Neural cell (in vitro differentiated cells): ENCODE data around the gene GABPB1. TPM values are rescaled to one million over a fixed set of nuclear protein-coding genes. Genes with fewer than 3 reads are reported as not detected.
"Not testable (repeated sequence)": the region's sequence is repeated elsewhere in the genome, so short reads cannot be mapped to it uniquely, and the experiment has no call there.

ENCODE experiments used
- H2AFZ ChIP-seq: fragments of 200-600, 300-800 bp; sonication (generic), shearing (Covaris generic); 2 replicates; pipeline ENCODE4 v1.6.0; 2014; ENCODE audit warnings: low read depth, mild to moderate bottlenecking, antibody characterized with exemption, low read length, moderate library complexity
- H3F3A ChIP-seq: fragments of 200-600 bp; shearing (Covaris generic); 2 replicates; pipeline ENCODE4 v1.6.1; 2016; ENCODE audit warnings: mild to moderate bottlenecking, moderate library complexity, mixed read lengths, antibody characterized with exemption, low read length; ENCODE audit not compliant: insufficient read depth, poor library complexity, severe bottlenecking
- H3K27ac ChIP-seq: fragments of 200-600, 300-800 bp; sonication (generic), shearing (Covaris generic); 2 replicates; pipeline ENCODE4 v1.5.1; 2014; ENCODE audit warnings: mild to moderate bottlenecking, low read length, moderate library complexity
- H3K27me3 ChIP-seq: fragments of 300-800, 200-600 bp; sonication (generic), shearing (Covaris generic); 2 replicates; pipeline ENCODE4 v1.6.0; 2014; ENCODE audit warnings: mild to moderate bottlenecking, low read depth, low read length, moderate library complexity; ENCODE audit not compliant: insufficient read depth
- H3K36me3 ChIP-seq: fragments of 300-800, 200-600 bp; sonication (generic), shearing (Covaris generic); 2 replicates; pipeline ENCODE4 v1.5.1; 2014; ENCODE audit warnings: mild to moderate bottlenecking, antibody characterized with exemption, low read length, moderate library complexity; ENCODE audit not compliant: insufficient read depth
- H3K4me2 ChIP-seq: fragments of 300-800, 200-600 bp; sonication (generic), shearing (Covaris generic); 2 replicates; pipeline ENCODE4 v1.6.0; 2014; ENCODE audit warnings: mild to moderate bottlenecking, low read length
- H3K4me3 ChIP-seq: fragments of 300-800, 200-600 bp; sonication (generic), shearing (Covaris generic); 2 replicates; pipeline ENCODE4 v1.5.1; 2014; ENCODE audit warnings: mild to moderate bottlenecking, low read length, moderate library complexity
- H3K79me2 ChIP-seq: fragments of 200-600 bp; shearing (Covaris generic); replicated peaks from 2 replicates; pipeline ENCODE4 v1.6.0; 2014; ENCODE audit warnings: mild to moderate bottlenecking, low read length, moderate library complexity; ENCODE audit not compliant: insufficient read depth
- H3K9ac ChIP-seq: fragments of 300-800, 200-600 bp; sonication (generic), shearing (Covaris generic); 2 replicates; pipeline ENCODE4 v1.6.1; 2016; ENCODE audit warnings: mild to moderate bottlenecking, low read length, mixed read lengths
- H3K9me2 ChIP-seq: fragments of 200-600 bp; shearing (Covaris generic); 2 replicates; pipeline ENCODE4 v1.6.1; 2016; ENCODE audit warnings: mild to moderate bottlenecking, low read length, mixed read lengths; ENCODE audit not compliant: insufficient read depth
- H3K9me3 ChIP-seq: fragments of 200-600, 300-800 bp; sonication (generic), shearing (Covaris generic); 2 replicates; pipeline ENCODE4 v1.6.1; 2016; ENCODE audit warnings: mild to moderate bottlenecking, mixed run types, low read length, moderate library complexity, mixed read lengths
- H4K20me1 ChIP-seq: fragments of 200-600 bp; shearing (Covaris generic); 2 replicates; pipeline ENCODE4 v1.6.1; 2016; ENCODE audit warnings: mild to moderate bottlenecking, mixed run types; ENCODE audit not compliant: insufficient read depth
- EP300 ChIP-seq: fragments of 450-650 bp; conservative IDR thresholded peaks from 2 replicates; pipeline ENCODE4 v1.6.1; 2014; ENCODE audit warnings: antibody characterized with exemption, mild to moderate bottlenecking, moderate library complexity; ENCODE audit not compliant: poor library complexity, severe bottlenecking
- EZH2 ChIP-seq: fragments of 200-600, 300-800 bp; shearing (Covaris generic), sonication (generic); IDR thresholded peaks from 2 replicates; pipeline ENCODE4 v1.6.1; 2014; ENCODE audit warnings: antibody characterized with exemption, low read length, borderline replicate concordance, mild to moderate bottlenecking; ENCODE audit not compliant: insufficient read depth, poor library complexity, severe bottlenecking
- MXI1 ChIP-seq: fragments of 450-650 bp; conservative IDR thresholded peaks from 2 replicates; pipeline ENCODE4 v1.6.1; 2014; ENCODE audit warnings: antibody characterized with exemption, mild to moderate bottlenecking; ENCODE audit not compliant: poor library complexity, severe bottlenecking
- POLR2AphosphoS5 ChIP-seq: IDR thresholded peaks from 2 replicates; pipeline ENCODE4 v1.6.1; 2012
- RAD21 ChIP-seq: fragments of 450-650 bp; conservative IDR thresholded peaks from 2 replicates; pipeline ENCODE4 v1.6.1; 2014; ENCODE audit warnings: antibody characterized with exemption, mild to moderate bottlenecking, moderate library complexity
- SMC3 ChIP-seq: fragments of 450-650 bp; conservative IDR thresholded peaks from 2 replicates; pipeline ENCODE4 v1.6.1; 2014; ENCODE audit warnings: antibody characterized with exemption, mild to moderate bottlenecking, moderate library complexity; ENCODE audit not compliant: poor library complexity
- TAF1 ChIP-seq: IDR thresholded peaks from 2 replicates; pipeline ENCODE4 v1.6.1; 2012; ENCODE audit warnings: low read depth
- polyA plus RNA-seq: library from polyadenylated mRNA; depleted of rRNA; stranded (reverse); fragments of >200 nt; gene quantifications from 2 replicates; pipeline ENCODE4 v1.2.3, GENCODE V29; 2014
- TF ChIP-seq, protein P1 (sequence below): fragments of 450-650 bp; IDR thresholded peaks from 2 replicates; pipeline ENCODE4 v1.5.1; 2014; ENCODE audit warnings: antibody characterized with exemption, mild to moderate bottlenecking, moderate library complexity; ENCODE audit not compliant: poor library complexity, severe bottlenecking
- TF ChIP-seq, protein P2 (sequence below): IDR thresholded peaks from 2 replicates; pipeline ENCODE4 v1.6.1; 2012; ENCODE audit warnings: borderline replicate concordance

The GABPB1 gene
- polyA plus RNA-seq, 1 donor from 2014 or later: 34.1 TPM

DNA sequence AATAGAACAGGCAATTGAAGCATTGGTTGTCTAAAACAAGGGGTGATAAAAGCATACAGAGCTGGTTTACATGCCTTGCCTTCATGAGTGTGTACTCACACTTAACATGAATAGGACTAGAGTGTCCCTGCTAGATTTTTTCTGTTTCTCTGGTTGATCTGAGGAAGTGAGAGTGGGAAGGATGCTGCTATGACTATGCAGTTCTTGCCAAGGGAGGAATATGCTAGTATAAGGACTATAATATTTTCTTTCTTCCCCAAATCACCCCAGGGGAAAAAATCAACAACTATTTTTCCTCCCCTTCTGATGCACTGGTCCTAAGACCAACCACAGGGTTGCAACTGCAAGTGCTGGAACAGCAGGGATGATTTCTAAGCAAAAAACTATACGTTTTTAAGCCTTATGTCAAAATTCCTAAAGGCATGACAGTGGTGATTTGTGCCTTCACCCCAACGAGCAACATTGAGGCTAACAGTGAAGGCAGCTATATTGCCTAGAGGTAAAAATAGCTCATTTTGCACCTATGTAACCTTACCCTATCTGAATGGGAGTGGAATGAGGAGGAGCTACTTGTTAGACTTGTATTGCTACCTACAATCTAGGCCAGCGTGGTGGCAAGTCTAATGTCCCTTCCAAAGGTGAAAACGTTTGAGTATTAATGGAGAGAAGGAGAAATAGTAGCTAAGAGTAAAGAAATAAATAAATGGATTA is 35.7 kb upstream of the GABPB1 start:
- no peak overlapping the region for H2AFZ ChIP-seq
- H3K9ac ChIP-seq: no peak overlapping the region
- H3K4me3 ChIP-seq: no peak overlapping the region
- TF ChIP-seq, protein P1, sequence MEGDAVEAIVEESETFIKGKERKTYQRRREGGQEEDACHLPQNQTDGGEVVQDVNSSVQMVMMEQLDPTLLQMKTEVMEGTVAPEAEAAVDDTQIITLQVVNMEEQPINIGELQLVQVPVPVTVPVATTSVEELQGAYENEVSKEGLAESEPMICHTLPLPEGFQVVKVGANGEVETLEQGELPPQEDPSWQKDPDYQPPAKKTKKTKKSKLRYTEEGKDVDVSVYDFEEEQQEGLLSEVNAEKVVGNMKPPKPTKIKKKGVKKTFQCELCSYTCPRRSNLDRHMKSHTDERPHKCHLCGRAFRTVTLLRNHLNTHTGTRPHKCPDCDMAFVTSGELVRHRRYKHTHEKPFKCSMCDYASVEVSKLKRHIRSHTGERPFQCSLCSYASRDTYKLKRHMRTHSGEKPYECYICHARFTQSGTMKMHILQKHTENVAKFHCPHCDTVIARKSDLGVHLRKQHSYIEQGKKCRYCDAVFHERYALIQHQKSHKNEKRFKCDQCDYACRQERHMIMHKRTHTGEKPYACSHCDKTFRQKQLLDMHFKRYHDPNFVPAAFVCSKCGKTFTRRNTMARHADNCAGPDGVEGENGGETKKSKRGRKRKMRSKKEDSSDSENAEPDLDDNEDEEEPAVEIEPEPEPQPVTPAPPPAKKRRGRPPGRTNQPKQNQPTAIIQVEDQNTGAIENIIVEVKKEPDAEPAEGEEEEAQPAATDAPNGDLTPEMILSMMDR: no peak
- no peak for TF ChIP-seq EZH2
- no peak for TF ChIP-seq TAF1
- no peak for TF ChIP-seq MXI1
- TF ChIP-seq RAD21: no peak
- TF ChIP-seq, protein P2, sequence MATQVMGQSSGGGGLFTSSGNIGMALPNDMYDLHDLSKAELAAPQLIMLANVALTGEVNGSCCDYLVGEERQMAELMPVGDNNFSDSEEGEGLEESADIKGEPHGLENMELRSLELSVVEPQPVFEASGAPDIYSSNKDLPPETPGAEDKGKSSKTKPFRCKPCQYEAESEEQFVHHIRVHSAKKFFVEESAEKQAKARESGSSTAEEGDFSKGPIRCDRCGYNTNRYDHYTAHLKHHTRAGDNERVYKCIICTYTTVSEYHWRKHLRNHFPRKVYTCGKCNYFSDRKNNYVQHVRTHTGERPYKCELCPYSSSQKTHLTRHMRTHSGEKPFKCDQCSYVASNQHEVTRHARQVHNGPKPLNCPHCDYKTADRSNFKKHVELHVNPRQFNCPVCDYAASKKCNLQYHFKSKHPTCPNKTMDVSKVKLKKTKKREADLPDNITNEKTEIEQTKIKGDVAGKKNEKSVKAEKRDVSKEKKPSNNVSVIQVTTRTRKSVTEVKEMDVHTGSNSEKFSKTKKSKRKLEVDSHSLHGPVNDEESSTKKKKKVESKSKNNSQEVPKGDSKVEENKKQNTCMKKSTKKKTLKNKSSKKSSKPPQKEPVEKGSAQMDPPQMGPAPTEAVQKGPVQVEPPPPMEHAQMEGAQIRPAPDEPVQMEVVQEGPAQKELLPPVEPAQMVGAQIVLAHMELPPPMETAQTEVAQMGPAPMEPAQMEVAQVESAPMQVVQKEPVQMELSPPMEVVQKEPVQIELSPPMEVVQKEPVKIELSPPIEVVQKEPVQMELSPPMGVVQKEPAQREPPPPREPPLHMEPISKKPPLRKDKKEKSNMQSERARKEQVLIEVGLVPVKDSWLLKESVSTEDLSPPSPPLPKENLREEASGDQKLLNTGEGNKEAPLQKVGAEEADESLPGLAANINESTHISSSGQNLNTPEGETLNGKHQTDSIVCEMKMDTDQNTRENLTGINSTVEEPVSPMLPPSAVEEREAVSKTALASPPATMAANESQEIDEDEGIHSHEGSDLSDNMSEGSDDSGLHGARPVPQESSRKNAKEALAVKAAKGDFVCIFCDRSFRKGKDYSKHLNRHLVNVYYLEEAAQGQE: no peak
- no peak for TF ChIP-seq EP300
- TF ChIP-seq POLR2AphosphoS5: no peak
- no peak for TF ChIP-seq SMC3
- H3K4me2 ChIP-seq: no peak overlapping the region
- no peaks in the 10 kb centered on the region for H4K20me1 ChIP-seq
- H3K36me3 ChIP-seq: no peaks in the 10 kb centered on the region
- no peaks in the 10 kb centered on the region for H3K27me3 ChIP-seq
- no peak overlapping the region for H3K27ac ChIP-seq
- H3K9me2 ChIP-seq: no peaks in the 10 kb centered on the region
- H3K9me3 ChIP-seq: no peaks in the 10 kb centered on the region
- no peaks in the 10 kb centered on the region for H3K79me2 ChIP-seq
- no peaks in the 10 kb centered on the region for H3F3A ChIP-seq

DNA sequence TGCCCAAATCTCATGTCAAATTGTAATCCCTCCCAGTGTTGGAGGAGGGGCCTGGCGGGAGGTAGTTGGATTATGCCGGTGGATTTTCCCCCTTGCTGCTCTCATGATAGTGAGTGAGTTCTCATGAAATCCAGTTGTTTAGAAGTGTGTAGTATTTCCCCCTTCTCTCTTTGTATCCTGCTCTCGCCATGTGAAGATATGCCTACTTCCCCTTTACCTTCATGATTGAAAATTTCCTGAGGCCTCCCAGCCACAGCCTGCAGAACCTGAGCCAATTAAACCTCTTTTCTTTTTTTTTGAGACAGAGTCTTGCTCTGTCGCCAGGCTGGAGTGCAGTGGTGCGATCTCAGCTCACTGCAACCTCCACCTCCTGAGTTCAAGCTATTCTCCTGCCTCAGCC is 27.4 kb upstream of the GABPB1 start:
- H3K9ac ChIP-seq, H4K20me1 ChIP-seq, H3K9me3 ChIP-seq, H3K79me2 ChIP-seq, H3K27ac ChIP-seq, H2AFZ ChIP-seq, H3F3A ChIP-seq, H3K36me3 ChIP-seq, H3K4me3 ChIP-seq, H3K27me3 ChIP-seq, H3K9me2 ChIP-seq, H3K4me2 ChIP-seq: not testable (repeated sequence)

DNA sequence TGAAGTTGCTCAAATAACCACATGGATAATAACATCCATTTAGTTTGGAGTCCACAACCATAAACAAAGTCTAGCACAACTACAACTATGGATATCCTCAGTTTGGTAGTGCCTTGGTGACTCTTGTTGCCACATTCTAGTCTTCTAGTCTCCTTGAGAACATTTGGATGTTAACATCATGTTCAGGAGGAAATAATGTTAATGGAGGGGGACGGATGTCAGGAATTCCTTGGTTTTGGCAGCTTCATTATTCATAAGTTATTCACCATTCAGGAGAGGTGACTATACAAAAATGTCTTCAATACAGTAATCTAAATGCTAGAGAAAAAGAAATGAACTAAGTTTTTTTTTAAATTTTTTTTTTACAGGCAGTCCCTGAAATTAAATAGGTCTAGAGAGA is 26.4 kb upstream of the GABPB1 start:
- H3K27me3 ChIP-seq: no peaks in the 10 kb centered on the region
- TF ChIP-seq POLR2AphosphoS5: no peak
- no peaks in the 10 kb centered on the region for H3K9me2 ChIP-seq

More for the DNA sequence above, 26.4 kb upstream of the GABPB1 start:
- no peaks in the 10 kb centered on the region for H4K20me1 ChIP-seq
- H3K79me2 ChIP-seq: no peaks in the 10 kb centered on the region
- H3K9me3 ChIP-seq: no peaks in the 10 kb centered on the region
- no peak overlapping the region for H2AFZ ChIP-seq
- no peak overlapping the region for H3K27ac ChIP-seq
- no peak overlapping the region for H3K4me2 ChIP-seq
- no peak overlapping the region for H3K4me3 ChIP-seq
- no peak overlapping the region for H3K9ac ChIP-seq
- no peaks in the 10 kb centered on the region for H3K36me3 ChIP-seq
- no peaks in the 10 kb centered on the region for H3F3A ChIP-seq
